Measurements from ENCODE around the gene TOM1L1.

TOM1L1 gene

DNA sequence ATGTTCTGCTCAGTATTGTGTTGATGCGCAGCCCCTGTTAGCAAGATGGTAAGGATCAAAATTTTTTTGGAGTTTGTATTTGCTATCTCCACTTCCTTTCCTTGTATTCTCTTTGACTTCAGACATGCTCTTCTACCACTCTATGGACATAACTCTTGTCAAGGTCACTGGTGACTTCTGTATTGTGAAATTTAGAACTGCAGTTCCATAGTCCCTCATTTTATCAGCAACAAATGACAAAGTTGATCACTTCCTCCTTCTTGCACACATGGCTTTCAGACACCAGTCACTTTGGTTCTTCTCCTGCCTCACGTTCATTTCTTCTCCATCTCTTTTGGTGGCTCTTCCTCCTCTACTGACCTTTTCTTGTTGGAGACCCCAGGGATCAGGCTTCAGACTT, 46.7 kb downstream of the TOM1L1 start:
- DNase-seq (ENCODE audit: low spot score), result no peak

GRCh38 chr17:54948380-54948779, 47.7 kb downstream of the TOM1L1 start:
- peak; percentile 28 for DNase-seq (ENCODE audit: low spot score)

GRCh38 chr17:54950116-54950515, 49.5 kb downstream of the TOM1L1 start:
- no peak for DNase-seq (ENCODE audit: low spot score)

GRCh38 chr17:54951286-54951685, 50.6 kb downstream of the TOM1L1 start:
- DNase-seq (ENCODE audit: low spot score), result no peak

DNA sequence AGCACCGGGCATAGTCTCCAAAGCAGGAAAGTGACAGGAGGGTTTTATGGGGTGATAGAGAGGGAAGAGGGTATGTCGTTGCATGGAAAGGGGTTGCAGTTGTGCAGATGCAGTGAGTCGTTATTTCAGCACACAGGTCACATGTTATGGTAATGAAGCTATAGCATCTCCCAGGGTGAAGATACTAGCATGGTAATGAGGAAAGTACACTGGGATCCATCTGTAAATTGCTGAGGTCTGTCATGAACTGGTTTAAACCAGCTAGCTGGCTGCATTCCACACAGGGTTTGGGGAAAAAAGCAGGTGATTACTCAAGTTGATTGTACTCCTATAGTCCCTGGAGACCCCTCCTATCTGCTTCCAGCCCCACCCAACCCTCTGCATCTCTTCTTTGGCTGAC, 56.1 kb downstream of the TOM1L1 start:
- DNase-seq (ENCODE audit: low spot score), result no peak

- DNase-seq (ENCODE audit: low spot score), result no peak
These were observed 67.1 kb downstream of the TOM1L1 start for GRCh38 chr17:54967621-54968261.

DNA sequence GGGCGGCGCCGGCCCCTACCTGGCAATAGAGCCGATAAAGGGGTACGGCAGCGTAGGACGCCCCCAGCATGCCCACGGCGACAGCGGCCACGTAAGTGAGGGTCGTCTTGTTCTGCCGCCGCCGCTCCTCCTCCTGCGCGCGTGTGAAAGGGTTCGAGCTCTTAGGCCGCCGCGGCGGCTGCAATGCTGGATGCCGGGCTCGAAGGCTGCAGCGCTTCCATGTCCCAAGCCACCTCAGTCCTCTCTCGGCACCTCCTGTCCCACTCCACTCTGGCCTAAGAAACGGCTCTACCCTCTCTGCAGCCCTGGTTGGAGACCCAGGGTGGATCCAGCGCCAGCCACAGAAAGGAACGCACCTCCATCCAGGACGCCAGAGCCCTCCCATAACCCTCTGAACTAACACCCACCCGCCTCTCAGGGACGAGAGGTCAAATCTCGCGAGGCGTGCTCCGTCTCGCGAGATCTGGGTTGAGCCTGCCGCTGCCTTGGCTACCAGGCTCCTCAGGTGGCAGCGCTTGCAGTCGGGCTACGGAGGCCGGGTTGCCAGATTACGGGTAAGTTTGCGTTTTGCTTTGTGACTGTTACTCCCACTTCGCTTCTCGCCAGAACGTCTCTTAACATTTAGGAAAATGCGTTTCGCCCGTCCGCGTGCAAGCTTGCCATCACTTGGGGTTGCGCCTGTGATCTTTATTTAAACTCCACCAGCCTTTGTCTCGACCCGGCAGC, 67.8 kb downstream of the TOM1L1 start, which contains the start of the genes COX11 and STXBP4:
COX11 (minus strand) TSS at position 393 of the 726 bp plus-strand sequence; CDS start at position 385, 8 bp downstream.
STXBP4 (plus strand) TSS at position 504 of the 726 bp plus-strand sequence. CDS start 17,455 bp downstream, outside the sequence.
- DNase-seq (ENCODE audit: low spot score), result peak; percentile 92

DNA sequence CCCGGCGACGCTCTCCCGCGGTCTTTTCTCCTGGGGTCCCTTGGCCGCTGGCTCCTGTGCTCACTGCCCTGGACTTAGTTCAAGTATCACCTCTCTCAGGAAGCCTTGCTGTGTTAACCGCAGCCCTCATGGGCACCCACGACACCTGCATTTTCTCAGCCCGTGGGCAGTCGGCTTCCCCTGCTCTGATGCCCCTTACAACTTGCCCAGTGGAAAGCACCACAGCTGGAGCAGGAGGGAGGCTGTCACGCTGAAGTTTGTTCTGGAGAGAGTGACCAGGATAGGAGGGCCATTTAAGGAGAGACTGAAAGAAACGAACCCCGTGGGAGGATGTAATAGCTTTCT, 68.3 kb downstream of the TOM1L1 start:
- DNase-seq (ENCODE audit: low spot score), result no peak

DNA sequence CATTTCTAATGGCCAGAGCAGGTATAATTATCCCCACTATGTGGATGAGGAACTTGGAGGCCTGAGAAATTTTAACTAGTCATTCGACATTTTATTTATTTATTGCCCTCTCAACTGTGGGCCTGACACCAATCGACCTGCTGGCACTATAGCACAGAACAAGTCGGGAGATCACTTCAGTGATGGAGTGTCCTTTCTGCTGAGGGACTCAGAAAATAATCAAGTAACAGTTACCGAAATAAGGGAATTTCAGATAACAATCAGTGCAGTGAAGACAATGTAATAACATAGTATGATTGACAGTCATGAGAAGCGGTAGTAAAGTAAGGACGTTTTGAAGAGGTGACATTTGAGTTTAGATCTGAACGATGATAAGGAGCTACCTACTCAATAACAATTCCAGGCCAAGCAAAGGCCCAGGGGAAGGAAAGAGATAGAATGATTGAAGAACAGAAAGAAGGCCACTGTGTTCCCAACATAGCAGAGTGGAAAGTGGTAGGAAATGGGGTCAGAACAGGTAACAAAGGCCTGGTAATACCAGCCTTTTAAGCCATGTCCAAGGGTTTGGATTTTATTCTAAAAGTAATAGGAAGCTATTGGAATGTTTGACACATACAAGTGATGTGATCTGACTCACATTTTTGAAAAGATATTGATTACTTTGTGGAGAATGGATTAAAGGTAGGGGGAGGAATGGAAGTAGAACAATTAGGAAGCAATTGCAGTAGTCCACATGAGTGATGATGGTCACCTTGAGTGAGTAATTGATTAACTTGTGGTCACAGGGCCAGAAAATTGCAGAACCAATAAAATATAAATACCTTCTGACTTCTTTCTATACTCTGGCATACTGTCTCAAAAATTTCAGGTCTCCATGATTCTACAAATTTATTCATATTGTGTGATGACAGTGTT, 69.3 kb downstream of the TOM1L1 start:
- DNase-seq (ENCODE audit: low spot score), result no peak

DNA sequence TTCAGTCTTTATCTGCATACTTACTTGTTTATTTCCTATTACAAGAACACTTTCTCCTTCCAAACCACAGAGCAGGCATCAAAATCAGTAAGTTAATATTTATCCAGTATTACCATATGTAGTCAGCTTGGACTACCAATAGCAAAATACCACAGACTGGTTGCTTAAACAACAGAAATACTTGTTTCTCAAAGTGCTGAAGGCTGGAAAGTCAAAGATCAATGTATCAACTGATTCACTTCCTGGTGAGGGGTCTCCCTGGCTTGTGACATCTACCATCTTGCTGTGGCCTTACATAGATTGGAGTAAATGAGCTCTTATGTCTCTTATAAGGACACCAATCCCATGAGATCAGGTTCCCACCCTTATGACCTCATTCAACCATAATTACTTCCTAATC, 70.5 kb downstream of the TOM1L1 start:
- DNase-seq (ENCODE audit: low spot score), result no peak

GRCh38 chr17:54971901-54972300, 71.2 kb downstream of the TOM1L1 start:
- DNase-seq (ENCODE audit: low spot score), result no peak

GRCh38 chr17:54972406-54973138, 71.9 kb downstream of the TOM1L1 start:
- DNase-seq (ENCODE audit: low spot score), result no peak

GRCh38 chr17:54974759-54975158, 74.1 kb downstream of the TOM1L1 start:
- no peak for DNase-seq (ENCODE audit: low spot score)

DNA sequence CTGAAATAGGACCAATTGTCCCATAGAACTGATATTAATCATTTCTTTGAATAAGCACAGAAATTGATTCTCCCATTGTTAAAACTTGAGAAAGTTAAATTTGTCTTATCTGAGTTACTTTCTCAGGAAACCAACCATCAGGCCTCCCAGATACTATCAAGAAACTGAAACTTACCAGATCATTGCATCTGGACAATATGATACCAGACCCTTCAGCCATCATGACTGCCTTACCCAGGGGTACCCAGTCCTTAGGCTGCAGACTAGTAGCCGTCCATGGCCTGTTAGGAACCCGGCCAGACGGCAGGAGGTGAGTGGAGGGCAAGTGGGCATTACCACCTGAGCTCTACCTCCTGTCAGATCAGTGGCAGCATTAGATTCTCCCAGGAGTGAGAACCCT, 75.7 kb downstream of the TOM1L1 start:
- no peak for DNase-seq (ENCODE audit: low spot score)

DNA sequence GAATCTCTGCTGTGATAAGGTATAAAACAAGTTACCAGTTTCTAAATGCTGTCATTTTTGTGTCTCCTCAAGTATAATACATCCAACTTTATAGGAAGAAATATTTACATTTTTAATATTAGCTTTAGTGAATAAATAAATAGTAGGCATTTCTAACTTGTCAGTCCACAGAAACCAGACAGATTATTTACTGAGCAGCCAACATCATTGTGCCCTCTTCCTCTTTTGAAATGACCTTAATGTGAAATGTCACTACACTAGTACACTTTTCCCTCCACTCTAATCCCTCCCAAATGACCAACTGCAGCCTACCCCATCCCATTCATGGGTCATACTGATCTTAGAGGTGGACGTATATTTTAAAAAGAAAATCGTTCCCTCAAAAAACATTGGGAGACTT, 77.1 kb downstream of the TOM1L1 start:
- no peak for DNase-seq (ENCODE audit: low spot score)

GRCh38 chr17:54979657-54980056, 79.0 kb downstream of the TOM1L1 start:
- DNase-seq (ENCODE audit: low spot score), result no peak

DNA sequence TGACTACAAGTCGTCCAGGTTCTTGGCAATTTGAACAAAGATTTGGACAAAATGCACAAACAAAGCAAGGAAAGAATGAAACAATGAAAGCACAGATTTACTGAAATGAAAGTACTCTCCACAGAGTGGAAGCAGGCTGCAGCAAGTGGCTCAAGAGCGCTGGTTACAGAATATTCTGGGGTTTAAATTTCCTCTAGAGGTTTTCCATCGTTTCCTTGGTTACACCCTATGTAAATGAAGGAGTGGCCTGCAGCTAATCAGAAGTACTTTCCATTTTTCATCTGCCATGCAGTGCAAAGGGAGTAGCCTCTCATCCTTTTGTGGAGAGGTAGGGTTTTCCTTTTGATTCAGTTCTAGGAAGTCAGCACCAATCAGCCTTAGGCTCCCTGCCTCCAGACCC, 79.7 kb downstream of the TOM1L1 start:
- DNase-seq (ENCODE audit: low spot score), result no peak

GRCh38 chr17:54982399-54982798, 81.7 kb downstream of the TOM1L1 start:
- no peak for DNase-seq (ENCODE audit: low spot score)

DNA sequence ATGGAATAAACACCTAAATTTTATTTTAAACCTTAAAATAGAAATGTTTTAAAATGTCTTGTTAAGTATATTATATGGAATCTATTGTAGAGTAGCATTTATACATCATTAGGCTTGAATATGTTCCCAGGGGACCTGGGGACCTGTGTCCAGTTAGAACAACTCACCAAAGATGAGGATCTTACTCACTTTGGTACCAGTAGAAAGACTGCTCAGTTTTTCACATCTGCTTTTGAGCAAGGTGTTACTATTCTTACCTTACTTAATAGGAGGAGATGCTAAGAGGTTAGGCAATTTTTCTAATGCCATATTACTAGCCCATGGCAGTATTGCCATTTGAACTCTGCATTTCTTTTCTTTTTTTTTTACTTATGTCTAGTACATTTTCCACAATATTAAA, 82.6 kb downstream of the TOM1L1 start:
- no peak for DNase-seq (ENCODE audit: low spot score)

- no peak for DNase-seq (ENCODE audit: low spot score)
These were observed 84.8 kb downstream of the TOM1L1 start for GRCh38 chr17:54985476-54985875.

DNA sequence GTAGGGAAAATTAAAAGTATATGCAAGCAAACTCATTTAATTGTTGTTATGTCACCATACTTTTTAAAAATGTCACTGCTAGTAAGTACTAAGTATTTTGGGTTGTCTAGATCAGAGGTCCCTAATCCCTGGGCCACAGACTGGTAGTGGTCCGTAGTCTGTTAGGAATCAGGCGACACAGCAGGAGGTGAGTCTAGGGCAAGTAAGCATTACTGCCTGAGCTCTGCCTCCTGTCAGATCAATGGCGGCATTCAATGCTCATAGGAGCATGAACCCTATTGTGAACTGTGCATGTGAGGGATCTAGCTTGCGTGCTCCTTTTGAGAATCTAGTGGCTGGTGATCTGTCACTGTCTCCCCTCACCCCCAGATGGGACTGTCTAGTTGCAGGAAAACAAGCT, 89.5 kb downstream of the TOM1L1 start:
- no peak for DNase-seq (ENCODE audit: low spot score)

- DNase-seq (ENCODE audit: low spot score), result no peak
These were observed 90.9 kb downstream of the TOM1L1 start for GRCh38 chr17:54991567-54991966.
